T-helper 9 cell (primary cell): ENCODE measurements around the gene SPANXD.
"Not testable (repeated sequence)": the region's sequence is repeated elsewhere in the genome, so short reads cannot be mapped to it uniquely, and the experiment has no call there.

Source experiments
- DNase-seq: peaks from one replicate; pipeline ENCODE4 v3.0.0-alpha.2; 2020
- total RNA-seq, 2 donors: gene quantifications; one replicate each; lab custom pipeline; 2026; lab: John Stamatoyannopoulos, UW

SPANXD gene
- 0 reads per million in 2 donors for total RNA-seq

- DNase-seq: not testable (repeated sequence)
Observed at GRCh38 chrX:141698639-141699038, at the start of gene SPANXD. Gene SPANXD, minus strand, starts transcription at chrX:141698739. Its CDS starts 334 bp downstream, at chrX:141698405.

GRCh38 chrX:141742666-141743065, 44.1 kb upstream of the SPANXD start:
- no peak for DNase-seq

- DNase-seq: no peak
Observed at GRCh38 chrX:141736656-141737055, 38.1 kb upstream of the SPANXD start.

- DNase-seq: no peak
Observed at GRCh38 chrX:141733371-141733770, 34.8 kb upstream of the SPANXD start.

GRCh38 chrX:141732031-141732430, 33.5 kb upstream of the SPANXD start:
- DNase-seq: no peak

GRCh38 chrX:141724186-141724585, 25.6 kb upstream of the SPANXD start:
- DNase-seq: no peak

- DNase-seq: no peak
Observed at GRCh38 chrX:141714680-141715079, 16.1 kb upstream of the SPANXD start.

- DNase-seq: no peak
Observed at GRCh38 chrX:141701072-141701471, 2.5 kb upstream of the SPANXD start.

- DNase-seq: no peak
Observed at GRCh38 chrX:141673946-141674345, 24.6 kb downstream of the SPANXD start.

- DNase-seq: no peak
Observed at GRCh38 chrX:141669689-141670088, 28.9 kb downstream of the SPANXD start.

GRCh38 chrX:141668371-141668770, 30.2 kb downstream of the SPANXD start:
- no peak for DNase-seq

- DNase-seq: no peak
Observed at GRCh38 chrX:141662781-141663180, 35.8 kb downstream of the SPANXD start.

- DNase-seq: no peak
Observed at GRCh38 chrX:141652286-141652685, 46.3 kb downstream of the SPANXD start.
